HG03196 (cell line): ENCODE results near the gene STXBP4.

Source experiments
- ATAC-seq: cut with Tn5 transposase; IDR thresholded peaks from one replicate; pipeline ENCODE4 v1.9.1; 2021; ENCODE audit not compliant: unreplicated experiment

The STXBP4 gene

DNA sequence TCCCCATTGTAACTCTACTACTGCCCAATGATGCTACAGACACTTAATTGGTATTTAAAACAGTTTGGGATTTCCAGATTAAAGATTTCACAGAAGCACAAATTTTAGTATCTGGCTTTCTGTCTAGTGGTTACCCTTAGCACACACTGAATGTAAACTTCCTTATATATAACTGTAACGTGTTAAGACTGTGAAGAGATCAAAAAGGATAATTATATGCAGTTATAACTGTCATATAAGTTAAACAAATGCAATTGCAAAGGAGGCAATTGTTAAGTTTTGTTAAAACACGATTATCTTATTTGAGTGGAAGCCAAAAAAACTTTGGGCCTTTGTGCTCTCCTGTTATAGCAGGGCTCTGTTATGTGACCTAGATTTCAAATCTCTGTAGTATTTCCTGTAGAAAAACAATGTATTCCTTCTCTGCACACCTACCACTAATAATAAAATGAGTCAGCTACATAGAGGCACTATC is 147.9 kb downstream of the STXBP4 start:
- ATAC-seq: no peak

DNA sequence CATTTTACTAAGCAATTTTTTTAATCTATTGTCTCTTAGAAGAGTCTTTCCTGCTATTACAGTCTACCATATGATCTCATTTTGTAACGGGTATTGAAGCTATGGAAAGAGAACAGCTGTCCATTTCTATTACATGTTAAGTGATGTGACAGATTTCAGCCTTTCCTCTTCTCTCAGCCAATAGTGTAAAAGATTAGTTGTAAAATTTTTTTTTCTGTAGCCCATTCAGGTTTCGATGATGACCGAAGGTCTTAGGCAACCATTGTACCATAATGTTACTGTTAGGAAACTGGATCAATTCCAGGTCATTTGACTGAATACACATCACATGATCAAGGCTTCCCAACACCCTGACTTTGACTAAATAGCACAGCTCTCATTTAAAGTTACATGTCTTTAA is 148.6 kb downstream of the STXBP4 start:
- no peak for ATAC-seq

DNA sequence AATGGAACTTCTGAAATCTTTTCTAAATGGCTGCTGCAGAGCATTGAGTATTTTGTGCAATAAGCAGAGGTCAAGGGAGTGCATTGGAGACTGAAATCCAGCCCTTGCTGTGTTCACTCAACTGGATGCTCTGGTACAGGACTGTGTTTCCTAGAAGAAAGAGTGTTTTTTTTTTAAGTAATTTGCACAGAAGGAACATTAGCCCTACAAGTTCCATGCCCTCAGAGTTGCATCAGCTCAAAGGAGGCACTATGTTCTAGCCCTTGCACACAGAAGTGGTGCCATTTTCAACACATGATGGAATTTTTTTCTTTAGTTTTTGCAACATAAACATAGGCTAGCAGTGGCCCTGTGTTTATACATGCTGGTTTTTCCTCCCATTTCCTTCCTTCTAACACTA is 152.1 kb downstream of the STXBP4 start:
- no peak for ATAC-seq

DNA sequence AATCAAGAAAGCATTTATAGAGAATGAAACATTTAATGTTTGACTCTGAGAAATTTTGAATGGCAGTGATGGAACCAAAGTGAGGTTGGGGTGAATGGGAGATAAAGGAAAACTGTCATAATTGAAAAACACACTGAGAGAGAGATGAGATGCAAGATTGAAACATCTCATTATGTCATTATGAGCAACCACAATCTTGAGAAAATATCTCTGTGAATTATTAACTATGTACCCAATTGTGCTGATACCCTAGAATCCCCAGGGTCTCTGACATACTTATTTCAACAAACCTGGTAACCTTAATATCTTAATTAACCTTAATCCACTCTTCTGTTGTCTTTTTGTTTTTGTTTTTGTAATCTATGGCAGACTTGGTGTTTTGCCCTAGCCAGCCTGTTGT is 152.7 kb downstream of the STXBP4 start:
- no peak for ATAC-seq

DNA sequence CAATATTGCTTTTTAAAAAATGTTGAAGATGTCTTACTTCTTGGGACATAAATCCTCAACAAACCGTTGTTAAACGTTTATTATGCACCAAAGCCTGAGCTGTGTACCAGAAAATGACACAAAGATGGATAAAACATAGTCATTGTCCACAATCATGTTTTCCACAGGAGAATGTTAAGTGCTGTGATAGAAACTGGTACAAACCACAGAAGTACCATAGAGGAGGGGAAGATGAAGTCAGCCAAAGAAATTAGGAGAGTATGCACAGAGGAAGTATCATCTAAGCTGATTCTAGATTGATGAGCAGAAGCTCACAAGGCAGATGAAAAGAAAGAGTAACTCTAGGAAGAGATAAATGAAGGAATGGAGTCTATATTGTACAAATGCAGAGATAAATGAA is 153.5 kb downstream of the STXBP4 start:
- no peak for ATAC-seq

DNA sequence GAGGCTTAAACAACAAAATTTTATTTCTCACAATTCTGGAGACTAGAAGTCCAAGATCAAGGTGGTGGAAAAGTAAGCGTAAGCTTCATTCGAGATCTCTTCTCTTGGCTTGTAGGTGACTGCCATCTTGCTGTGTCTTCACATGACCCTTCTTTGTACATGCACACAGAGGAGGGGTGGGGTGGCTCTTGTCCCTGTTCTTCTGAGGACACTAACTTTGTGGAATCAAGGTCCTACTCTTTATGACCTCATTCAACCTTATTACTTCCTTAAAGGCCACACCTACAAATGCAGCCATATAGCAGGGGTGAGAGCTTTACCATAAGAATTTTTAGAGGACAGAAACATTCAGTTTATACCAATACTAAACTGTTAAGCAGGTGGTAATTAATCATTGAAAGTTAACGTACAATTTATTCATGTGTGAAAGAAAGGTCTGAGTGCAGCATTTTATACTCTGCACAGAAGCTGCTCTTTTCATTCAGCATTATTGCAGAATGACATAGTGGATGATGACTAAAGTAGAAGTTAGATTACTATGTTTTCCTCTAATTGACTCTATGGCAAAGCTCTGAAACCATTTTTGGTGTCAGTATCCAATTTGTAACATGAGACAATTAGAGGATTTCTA is 156.3 kb downstream of the STXBP4 start:
- ATAC-seq: no peak

DNA sequence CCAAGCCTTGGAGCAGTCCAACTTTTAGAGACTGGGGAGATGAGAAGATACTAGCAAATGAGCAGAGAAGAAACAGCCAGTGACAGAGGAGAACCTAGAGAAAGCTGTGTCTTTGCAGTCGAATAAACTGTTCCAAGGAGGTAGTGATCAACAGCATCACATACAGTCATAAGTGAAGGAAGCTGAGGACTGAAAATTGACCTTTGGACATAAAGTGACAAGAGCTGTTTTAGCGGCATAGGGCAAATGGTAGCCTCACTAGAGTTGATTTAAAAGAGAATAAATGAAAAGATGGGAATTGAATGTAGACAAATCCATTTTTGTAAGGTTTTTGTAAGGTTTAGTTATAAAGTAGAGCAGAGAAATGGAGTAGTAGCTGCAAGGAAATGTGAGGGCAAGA is 165.0 kb downstream of the STXBP4 start:
- no peak for ATAC-seq

DNA sequence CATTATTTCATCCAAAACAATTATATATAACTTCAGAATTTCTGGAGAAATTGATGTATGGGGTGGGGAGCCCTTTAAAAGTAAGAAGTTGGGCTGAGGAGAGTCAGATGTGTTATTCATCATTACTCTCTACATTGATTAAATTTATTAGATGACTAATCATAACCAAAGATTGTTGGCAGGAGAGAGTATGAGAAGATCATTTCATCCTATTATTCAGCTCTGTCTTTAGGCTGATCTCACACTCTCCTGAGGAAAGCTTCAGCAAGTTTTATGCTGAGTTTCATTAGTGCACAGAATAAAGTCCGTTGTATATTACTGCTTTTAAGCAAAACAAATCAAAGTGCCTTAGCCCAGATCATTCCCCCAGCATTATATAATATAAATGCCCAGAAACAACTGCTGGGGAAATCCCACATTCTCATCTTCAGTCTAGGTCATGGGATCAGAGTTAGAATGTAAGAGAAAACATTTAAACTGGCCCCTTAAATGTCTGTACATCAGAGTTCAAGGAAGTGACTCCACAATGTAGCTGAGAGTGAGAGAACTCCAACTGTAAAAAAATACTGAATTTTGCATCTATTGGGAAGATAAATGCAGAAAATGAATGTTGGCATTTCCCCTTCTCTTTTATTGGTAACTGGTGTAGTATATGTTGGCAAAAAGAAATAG is 166.1 kb downstream of the STXBP4 start:
- ATAC-seq: no peak

DNA sequence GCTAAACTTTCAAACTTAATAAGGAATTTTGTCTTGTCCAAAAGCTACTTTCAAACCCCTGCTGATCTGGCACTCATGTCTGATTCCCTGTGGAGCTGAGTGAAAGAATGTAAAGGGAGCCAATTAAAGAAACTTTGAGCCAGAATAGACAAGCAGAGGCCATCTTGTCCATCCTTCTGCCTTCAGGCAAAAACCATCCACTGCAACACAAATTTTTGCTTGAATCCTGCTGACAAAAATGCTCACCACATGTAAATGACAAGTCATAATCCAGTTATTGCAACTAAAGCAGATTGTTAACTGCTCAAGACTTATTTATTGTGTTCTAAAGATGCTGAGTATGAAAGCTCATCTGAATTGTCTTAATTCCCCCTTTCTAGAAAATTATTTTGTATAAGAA is 172.2 kb downstream of the STXBP4 start:
- no peak for ATAC-seq

DNA sequence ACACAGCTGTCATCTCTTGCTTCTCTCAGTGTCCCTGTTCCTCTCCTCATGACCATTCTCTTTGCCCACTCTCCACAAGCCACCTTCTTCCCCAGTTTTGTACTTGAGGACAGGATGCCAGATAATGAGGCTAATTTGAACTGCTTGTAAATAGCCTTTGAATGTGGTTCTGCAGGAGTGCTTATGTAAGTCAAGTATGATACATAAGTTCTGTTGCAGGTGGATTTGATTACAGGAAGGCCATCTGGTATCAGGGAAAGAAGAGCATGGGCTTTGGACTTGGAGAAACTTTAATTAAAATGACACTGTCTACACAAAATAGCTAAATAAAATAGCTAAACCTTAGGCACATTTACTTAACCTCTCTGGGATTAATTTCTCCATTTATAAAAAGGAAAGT is 176.0 kb downstream of the STXBP4 start:
- no peak for ATAC-seq

DNA sequence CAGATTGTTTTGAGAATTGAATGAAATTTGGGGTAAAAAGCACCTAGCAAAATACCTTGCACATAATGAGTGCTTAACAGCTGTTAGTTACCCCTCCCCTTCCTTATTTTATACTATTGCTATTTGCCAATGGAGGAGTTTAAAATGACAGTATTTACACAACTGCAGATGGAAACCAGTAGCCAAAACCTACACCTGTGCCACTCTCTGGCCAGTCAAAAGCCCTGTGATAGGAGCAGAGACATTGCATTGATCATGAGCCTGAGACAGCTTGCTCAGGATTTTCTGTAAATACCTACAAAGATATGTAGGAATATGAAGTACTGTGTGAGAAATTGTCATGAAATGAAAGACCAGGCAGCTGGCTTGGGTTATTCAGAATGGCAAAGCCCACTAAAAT is 180.9 kb downstream of the STXBP4 start:
- no peak for ATAC-seq

DNA sequence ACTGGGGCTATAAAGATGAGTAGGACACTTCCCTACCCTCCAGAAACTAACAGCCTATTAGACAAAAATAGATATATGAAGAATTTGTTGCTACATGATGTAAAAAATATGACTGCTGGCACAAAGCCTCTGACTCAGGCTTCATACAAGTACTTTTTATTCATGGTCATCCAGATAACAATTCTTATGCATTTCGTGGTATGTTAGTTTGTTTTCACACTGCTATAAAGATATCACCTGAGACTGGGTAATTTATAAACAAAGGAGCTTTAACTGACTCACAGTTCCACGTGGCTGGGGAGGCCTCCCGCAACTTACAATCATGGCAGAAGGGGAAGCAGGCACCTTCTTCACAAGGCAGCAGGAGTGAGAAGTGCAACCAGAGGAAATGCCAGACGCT is 183.7 kb downstream of the STXBP4 start:
- no peak for ATAC-seq

DNA sequence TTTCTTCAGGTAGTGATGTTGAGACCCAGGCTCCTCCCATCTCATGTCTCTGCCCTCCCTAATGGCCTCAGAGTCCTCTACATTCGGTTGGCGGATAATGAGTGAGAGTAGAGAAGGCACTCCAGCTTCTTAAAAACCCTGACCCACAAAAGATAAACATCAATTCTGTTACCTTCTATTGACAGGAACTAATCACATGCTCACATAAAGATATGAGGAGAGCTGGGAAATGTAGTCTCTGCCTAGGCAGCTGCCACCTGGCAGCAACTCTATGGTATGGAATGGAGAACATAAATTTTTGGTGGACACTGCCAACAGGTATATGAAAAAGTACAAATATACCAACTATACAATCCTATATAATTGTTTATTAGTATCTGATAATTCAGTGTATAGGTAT is 185.5 kb downstream of the STXBP4 start:
- no peak for ATAC-seq

DNA sequence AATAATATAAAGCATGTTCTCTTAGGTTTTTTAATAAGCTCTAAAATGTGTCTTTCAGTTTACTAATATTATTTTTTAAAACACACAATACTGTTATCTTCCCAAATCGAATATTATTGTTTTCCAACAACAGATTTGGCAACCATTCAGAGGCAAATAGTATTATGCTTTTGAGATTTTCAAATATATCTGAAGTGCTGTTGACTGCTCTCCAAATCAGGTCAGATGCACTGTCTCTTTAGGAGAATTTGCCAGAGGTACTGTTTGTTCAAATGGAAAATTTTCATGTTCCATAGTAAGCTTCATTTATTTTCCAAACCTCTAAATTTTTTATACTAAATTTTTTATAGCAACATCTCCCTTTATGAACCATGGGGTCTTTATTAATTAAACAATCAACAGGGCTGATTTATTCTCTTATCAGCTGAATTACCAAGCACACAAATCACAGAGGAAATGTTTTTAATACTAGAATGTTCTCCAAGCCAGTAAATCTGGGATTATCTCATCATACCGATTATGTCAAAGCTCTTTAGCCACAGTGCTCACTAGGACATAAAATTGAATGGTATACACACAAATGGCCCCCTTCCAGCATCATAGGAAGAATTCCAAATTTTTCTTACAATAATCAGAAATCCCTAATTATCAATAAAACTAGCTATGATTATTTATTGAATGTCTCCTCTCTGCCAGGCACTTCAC is 187.4 kb downstream of the STXBP4 start:
- no peak for ATAC-seq

DNA sequence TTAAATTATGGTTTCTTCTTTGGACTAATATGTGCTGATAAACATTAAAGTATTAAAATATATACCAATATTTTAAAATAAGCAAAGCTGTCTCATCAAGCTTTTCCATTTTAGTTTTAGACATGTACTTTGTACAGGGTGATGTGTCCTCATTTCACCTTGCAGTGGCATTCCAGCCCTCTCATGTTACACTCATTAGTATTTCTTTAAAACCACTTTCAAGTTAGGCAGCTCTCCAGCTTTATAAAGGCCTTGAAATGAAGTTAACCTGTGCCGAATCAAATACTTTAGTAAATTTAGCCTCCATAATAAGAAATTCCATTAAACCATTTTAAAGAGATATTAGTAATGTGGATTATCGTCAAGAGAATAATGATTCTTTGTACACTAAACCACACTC is 188.6 kb downstream of the STXBP4 start:
- no peak for ATAC-seq

DNA sequence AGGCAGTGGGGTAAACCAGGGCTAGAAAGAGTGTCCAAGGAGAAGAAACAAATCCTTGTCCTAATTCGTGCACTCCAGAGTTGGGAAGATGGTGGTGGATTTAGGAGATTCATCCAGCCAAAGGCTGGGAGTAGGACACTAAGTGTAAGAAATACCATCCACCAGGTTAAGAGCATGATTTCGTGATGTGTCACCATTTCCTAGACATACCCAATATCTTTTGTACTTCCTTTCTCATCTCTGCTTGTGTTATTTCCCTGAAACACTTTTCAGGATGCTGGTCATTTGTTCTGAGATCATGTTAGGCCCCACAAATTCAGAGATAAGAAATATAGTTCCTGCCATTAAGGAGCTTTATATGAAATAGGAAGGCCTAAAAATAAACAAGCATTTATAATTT is 189.9 kb downstream of the STXBP4 start:
- no peak for ATAC-seq

DNA sequence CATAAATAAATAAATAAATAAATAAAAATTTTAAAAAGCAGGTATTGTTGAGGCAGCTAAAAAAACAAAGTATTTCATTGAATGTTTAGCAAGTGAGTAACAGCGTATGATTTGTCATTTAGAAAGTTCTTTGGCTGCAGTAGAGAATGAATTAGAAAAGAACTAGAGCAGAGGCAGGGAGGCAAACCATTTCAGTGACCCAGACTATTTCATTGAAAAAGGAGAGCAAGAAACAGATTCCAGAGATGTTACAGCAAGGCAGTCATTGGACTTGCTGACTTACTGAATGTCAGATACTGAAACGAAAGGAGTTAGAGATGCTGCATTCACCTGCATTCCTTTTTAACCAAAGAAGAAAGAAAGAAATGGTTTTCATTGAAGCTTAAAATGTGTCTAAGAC is 190.7 kb downstream of the STXBP4 start:
- ATAC-seq: no peak

DNA sequence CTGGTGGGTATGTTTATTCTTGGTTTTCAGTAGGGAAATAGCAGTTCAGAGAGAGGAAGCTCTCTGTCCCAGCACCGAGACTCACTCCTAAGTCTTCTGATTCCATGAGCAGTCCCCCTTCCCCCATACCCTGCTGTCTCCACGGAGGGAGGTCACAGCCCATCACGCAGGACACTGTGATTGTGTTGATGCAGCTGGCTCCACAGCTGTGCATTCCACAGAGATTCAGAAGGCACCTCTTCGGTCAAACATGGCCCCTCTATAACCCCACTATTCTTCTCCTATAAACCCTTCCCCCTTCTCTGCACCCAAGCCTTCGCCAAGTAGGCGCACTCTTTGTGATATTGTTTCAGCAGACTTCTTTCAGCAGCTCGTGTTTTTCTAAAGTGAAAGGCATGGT is 191.9 kb downstream of the STXBP4 start:
- ATAC-seq: no peak

DNA sequence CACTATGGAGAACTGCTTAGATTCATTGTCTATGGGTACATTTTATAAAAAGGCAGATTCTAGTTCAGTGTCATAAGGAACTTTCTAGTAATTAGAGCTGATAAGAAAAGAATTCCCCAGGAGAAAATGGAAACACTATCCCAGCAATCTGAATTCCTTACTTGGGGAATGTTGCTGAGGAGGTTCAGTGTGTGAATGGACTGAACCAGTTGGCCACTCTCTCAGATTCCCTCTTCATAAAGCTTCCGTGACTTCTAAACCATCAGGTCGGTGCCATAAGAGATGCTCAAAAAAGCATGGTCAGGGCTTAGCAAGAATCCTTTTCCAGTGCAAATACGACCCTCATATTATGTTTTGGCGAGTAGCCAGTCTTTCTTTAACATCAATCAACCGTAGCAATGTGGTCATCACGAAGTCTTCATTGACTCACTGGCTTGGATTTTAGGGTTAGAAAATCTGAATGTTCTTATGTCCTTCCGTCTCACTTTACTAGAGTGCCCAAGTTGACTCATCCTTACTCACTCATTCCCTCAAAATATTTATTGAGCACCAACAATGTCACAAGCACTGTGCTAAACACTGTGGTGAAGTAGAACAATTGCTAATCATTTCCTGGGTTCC is 193.5 kb downstream of the STXBP4 start:
- ATAC-seq: no peak

DNA sequence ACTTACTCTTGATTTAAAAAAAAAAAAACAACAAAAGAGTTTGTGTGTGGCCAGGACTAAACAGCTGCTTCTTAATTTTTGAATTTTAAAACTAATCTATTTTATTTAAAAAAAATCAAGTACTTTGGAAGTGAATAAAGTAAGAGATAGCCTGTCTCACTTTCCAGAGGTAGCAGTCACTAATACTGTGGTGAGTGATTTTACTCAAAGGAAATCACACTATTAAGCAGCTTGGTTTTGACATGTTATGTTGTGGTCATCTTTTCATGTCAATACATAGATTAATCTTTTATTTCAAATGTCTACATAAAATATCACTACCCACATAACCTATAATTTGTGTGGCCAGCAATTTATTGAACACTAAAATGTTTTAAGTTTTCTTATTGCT is 194.0 kb downstream of the STXBP4 start:
- ATAC-seq: no peak

DNA sequence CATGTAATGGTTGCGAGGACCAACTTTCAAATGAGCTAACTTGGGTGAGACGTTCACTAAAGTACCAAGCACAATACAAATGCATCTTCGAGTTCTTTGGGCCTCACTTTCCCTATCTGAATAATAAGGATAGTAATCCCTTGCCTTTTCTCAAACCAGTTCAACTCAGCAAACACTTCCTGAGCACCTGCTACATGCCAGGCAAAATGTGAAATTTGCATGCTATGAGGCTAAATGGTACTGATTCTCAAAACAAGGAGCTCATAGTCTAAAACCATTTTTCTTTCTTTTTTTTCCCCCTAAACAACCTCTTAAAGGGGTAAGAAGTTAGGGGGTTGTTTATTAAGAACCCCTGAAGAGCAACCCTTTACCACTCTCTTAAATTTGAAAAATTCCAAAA is 194.8 kb downstream of the STXBP4 start:
- ATAC-seq: no peak

DNA sequence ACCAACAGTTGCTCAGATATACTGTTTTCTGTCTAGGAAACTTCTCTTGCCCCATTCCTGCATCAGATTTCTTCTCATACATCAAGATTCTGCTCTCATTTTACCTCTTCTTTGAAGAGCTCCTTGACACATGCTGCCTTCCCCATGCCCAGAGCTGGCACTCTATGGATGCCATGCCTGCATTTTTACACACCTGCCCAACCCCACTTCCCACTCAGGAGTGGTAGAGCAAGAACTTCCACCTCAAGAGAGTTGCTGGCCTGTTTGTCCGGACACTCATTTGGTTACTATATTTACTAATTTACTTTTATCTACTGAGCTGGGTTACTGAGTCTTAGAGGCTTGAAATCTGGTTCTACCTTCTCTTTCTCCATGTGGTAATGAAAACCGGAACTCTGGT is 197.9 kb downstream of the STXBP4 start:
- no peak for ATAC-seq
